ENCODE measurements around the gene RPGR. TPM values are rescaled to one million over a fixed set of nuclear protein-coding genes. Genes with fewer than 3 reads are reported as not detected.

The RPGR gene
- total RNA-seq, 1 experiment from 2014 or later: 8.5 TPM

- no peak overlapping the region for H3K4me3 Mint-ChIP-seq (ENCODE audit: unreplicated experiment)
Measured at GRCh38 chrX:38351346-38351745, 24.0 kb upstream of the RPGR start.

GRCh38 chrX:38347136-38347535 lies 19.8 kb upstream of the RPGR start:
- Histone ChIP-seq H3K27me3 (replicated peaks; ENCODE audit: control insufficient read depth, insufficient read depth, low read length) (no peaks in the 10 kb centered on the region), H3K4me1 (peaks cover 19% of the 10 kb centered on the region), H3K4me3 (ENCODE audit: low read depth, low read length) (no peak overlapping the region), H3K36me3 (ENCODE audit: control insufficient read depth, insufficient read depth, low read length) (no peaks in the 10 kb centered on the region), H3K9me3 (no peaks in the 10 kb centered on the region)
- POLR2A ChIA-PET: no interaction called here
- Mint-ChIP-seq H3K9me3 (ENCODE audit: unreplicated experiment) (peaks cover 10% of the 10 kb centered on the region), H3K27me3 (ENCODE audit: insufficient read depth, unreplicated experiment) (no peaks in the 10 kb centered on the region), H3K4me1 (ENCODE audit: low read depth, unreplicated experiment) (no peaks in the 10 kb centered on the region), H3K4me3 (ENCODE audit: unreplicated experiment) (no peak overlapping the region), H3K27ac (ENCODE audit: unreplicated experiment) (no peak overlapping the region), H3K36me3 (ENCODE audit: insufficient read depth, unreplicated experiment) (no peaks in the 10 kb centered on the region)
- intact Hi-C loops (cut with micrococcal nuclease; ENCODE audit: unreplicated experiment): no loop called here
- no TSS peak for BruUV-seq (replicated peaks)
- CTCF ChIA-PET: no interaction called here
- TF ChIP-seq CTCF (IDR thresholded peaks at IDR 0.05; ENCODE audit: insufficient read depth in 1 of 2, low read depth in 1 of 2, low read length in 1 of 2, severe bottlenecking in 1 of 2, unreplicated experiment in 1 of 2): no peak
- DNase-seq: no peak

More at GRCh38 chrX:38351346-38351745, 24.0 kb upstream of the RPGR start:
- no peaks in the 10 kb centered on the region for H3K27me3 Mint-ChIP-seq (ENCODE audit: insufficient read depth, unreplicated experiment)
- peaks cover 10% of the 10 kb centered on the region for H3K9me3 Mint-ChIP-seq (ENCODE audit: unreplicated experiment)
- Histone ChIP-seq H3K4me1 (no peaks in the 10 kb centered on the region), H3K36me3 (ENCODE audit: control insufficient read depth, insufficient read depth, low read length) (no peaks in the 10 kb centered on the region), H3K9me3 (no peaks in the 10 kb centered on the region), H3K4me3 (ENCODE audit: low read depth, low read length) (no peak overlapping the region), H3K27me3 (replicated peaks; ENCODE audit: control insufficient read depth, insufficient read depth, low read length) (no peaks in the 10 kb centered on the region)
- H3K4me1 Mint-ChIP-seq (ENCODE audit: low read depth, unreplicated experiment): no peaks in the 10 kb centered on the region
- BruUV-seq (replicated peaks): no TSS peak
- ChIA-PET CTCF (no interaction called here), POLR2A (no interaction called here)
- DNase-seq: no peak
- intact Hi-C loops (cut with micrococcal nuclease; ENCODE audit: unreplicated experiment): no loop called here
- H3K36me3 Mint-ChIP-seq (ENCODE audit: insufficient read depth, unreplicated experiment): no peaks in the 10 kb centered on the region
- H3K27ac Mint-ChIP-seq (ENCODE audit: unreplicated experiment): no peak overlapping the region
- TF ChIP-seq CTCF (IDR thresholded peaks at IDR 0.05; ENCODE audit: insufficient read depth in 1 of 2, low read depth in 1 of 2, low read length in 1 of 2, severe bottlenecking in 1 of 2, unreplicated experiment in 1 of 2): no peak

DNA sequence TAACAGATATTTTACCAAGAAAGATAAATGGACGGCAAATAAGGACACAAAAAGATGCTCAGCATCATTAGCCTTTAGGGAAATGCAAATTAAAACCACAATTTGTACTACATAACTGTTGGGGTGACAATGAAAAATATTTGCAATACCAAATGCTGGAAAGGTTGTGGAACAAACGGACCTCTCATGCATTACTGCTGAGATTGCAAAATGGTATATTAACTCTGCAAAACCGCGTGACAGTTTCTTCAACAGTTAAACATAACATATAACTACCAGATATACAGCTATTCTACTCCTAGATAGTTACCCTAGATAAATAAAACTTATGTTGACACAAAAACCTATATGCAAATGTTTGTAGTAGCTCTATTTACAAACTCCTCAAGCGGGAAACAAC lies 18.8 kb upstream of the RPGR start:
- DNase-seq: no peak
- intact Hi-C loops (cut with micrococcal nuclease; ENCODE audit: unreplicated experiment): no loop called here
- Histone ChIP-seq H3K4me1 (peaks cover 23% of the 10 kb centered on the region), H3K9me3 (no peaks in the 10 kb centered on the region), H3K36me3 (ENCODE audit: control insufficient read depth, insufficient read depth, low read length) (no peaks in the 10 kb centered on the region), H3K4me3 (ENCODE audit: low read depth, low read length) (no peak overlapping the region), H3K27me3 (replicated peaks; ENCODE audit: control insufficient read depth, insufficient read depth, low read length) (no peaks in the 10 kb centered on the region)
- no peak for TF ChIP-seq CTCF (IDR thresholded peaks at IDR 0.05; ENCODE audit: insufficient read depth in 1 of 2, low read depth in 1 of 2, low read length in 1 of 2, severe bottlenecking in 1 of 2, unreplicated experiment in 1 of 2)
- H3K4me1 Mint-ChIP-seq (ENCODE audit: low read depth, unreplicated experiment): no peaks in the 10 kb centered on the region
- H3K9me3 Mint-ChIP-seq (ENCODE audit: unreplicated experiment): peaks cover 10% of the 10 kb centered on the region
- BruUV-seq (replicated peaks): no TSS peak
- H3K27ac Mint-ChIP-seq (ENCODE audit: unreplicated experiment): no peak overlapping the region
- ChIA-PET CTCF (no interaction called here), POLR2A (no interaction called here)
- H3K27me3 Mint-ChIP-seq (ENCODE audit: insufficient read depth, unreplicated experiment): no peaks in the 10 kb centered on the region
- H3K36me3 Mint-ChIP-seq (ENCODE audit: insufficient read depth, unreplicated experiment): no peaks in the 10 kb centered on the region
- H3K4me3 Mint-ChIP-seq (ENCODE audit: unreplicated experiment): no peak overlapping the region

Data from Caco-2 (cell line).